ENCODE measurements around the gene F2. TPM values are rescaled to one million over a fixed set of nuclear protein-coding genes. Genes with fewer than 3 reads are reported as not detected.

F2 gene
- total and polyA plus RNA-seq, 2 of the 13 experiments (the other 11 are each of a cell fraction or from before 2014, with no cell fraction given), result 330 to 801 TPM

DNA sequence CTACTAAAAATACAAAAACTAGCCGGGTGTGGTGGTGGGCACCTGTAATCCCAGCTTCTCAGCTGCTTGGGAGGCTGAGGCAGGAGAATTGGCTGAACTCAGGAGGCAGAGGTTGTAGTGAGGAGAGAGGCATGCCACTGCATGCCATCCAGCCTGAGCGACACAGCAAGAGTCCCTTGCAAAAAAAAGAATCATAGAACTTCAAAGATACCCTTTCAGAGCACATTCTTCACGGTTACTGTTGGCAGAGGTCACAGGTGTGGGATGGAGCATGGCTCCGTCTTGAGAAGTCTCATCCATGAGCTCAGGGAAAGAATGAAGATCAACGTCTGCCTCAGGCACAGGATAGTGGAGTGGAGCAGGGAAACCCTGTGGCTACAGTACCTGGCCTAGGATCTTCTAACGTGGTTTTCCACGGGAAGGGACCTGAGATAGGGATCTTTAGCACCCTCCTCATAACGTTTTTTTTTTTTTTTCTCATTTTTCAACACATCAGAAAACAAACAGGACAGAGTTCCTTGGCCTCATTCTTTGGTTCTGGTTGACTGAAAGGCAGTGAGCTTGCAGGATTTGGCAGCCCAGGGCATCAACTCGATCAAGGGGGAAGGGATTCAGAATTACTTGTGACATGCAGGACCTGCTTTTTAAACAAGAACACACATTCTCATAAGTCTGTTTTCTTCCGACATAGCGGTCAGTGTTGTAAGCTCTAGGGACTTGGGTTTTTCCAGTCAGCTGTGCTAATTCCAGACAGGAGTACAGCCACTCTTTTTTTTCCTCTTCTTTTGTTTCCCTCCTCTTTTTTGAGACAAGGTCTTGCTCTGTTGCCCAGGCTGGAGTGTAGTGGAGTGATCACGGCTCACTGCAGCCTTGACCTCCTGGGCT is 22.8 kb downstream of the F2 start (continued):
- TF ChIP-seq ZFAT (CRISPR knock-in tag; conservative IDR thresholded peaks at IDR 0.05) (no peak), ZC3H13 (CRISPR knock-in tag; IDR thresholded peaks at IDR 0.05) (peak; percentile 34; the same call in 1 of the 2 replicates), ZNF574 (CRISPR knock-in tag; IDR thresholded peaks at IDR 0.05) (peak; percentile 37; the same call in 1 of the 2 replicates)
- TF ChIP-seq, protein P1, sequence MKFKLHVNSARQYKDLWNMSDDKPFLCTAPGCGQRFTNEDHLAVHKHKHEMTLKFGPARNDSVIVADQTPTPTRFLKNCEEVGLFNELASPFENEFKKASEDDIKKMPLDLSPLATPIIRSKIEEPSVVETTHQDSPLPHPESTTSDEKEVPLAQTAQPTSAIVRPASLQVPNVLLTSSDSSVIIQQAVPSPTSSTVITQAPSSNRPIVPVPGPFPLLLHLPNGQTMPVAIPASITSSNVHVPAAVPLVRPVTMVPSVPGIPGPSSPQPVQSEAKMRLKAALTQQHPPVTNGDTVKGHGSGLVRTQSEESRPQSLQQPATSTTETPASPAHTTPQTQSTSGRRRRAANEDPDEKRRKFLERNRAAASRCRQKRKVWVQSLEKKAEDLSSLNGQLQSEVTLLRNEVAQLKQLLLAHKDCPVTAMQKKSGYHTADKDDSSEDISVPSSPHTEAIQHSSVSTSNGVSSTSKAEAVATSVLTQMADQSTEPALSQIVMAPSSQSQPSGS (CRISPR knock-in tag; IDR thresholded peaks at IDR 0.05), result no peak
- TF ChIP-seq, protein P2, sequence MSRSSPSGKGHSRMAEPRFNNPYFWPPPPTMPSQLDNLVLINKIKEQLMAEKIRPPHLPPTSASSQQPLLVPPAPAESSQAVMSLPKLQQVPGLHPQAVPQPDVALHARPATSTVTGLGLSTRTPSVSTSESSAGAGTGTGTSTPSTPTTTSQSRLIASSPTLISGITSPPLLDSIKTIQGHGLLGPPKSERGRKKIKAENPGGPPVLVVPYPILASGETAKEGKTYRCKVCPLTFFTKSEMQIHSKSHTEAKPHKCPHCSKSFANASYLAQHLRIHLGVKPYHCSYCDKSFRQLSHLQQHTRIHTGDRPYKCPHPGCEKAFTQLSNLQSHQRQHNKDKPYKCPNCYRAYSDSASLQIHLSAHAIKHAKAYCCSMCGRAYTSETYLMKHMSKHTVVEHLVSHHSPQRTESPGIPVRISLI (CRISPR knock-in tag; IDR thresholded peaks at IDR 0.05; ENCODE audit: borderline replicate concordance), result 0 out of 2 replicates have a peak, but pooled peaks have one; percentile 23
